Measurements from ENCODE around the gene FAM131A.
"Not testable (repeated sequence)": the region's sequence is repeated elsewhere in the genome, so short reads cannot be mapped to it uniquely, and the experiment has no call there.

The FAM131A gene

GRCh38 chr3:184338511-184338945, 1.1 kb downstream of the FAM131A start:
- H3F3A ChIP-seq (ENCODE audit: insufficient read depth), result peaks cover 21% of the 10 kb centered on the region
- H3K9me3 ChIP-seq (ENCODE audit: insufficient read depth, low read length), result no peaks in the 10 kb centered on the region
- no peaks in the 10 kb centered on the region for H3K9me2 ChIP-seq (replicated peaks; ENCODE audit: insufficient read depth, low read length)
- no peaks in the 10 kb centered on the region for H3K27me3 ChIP-seq (ENCODE audit: low read length)
- no peak overlapping the region for H3K27ac ChIP-seq (ENCODE audit: low read depth, low read length)
- 0 out of 2 replicates have a peak, but pooled peaks cover 6% of the 10 kb centered on the region for H3K36me3 ChIP-seq (ENCODE audit: low read length)
- H3K9ac ChIP-seq (ENCODE audit: low read length), result no peak overlapping the region
- TF ChIP-seq CTCF (IDR thresholded peaks at IDR 0.05; ENCODE audit: insufficient read depth, low read length, poor library complexity, severe bottlenecking), result no peak
- no peak for TF ChIP-seq EZH2phosphoT487 (conservative IDR thresholded peaks at IDR 0.05; ENCODE audit: low read length)
- no peaks in the 10 kb centered on the region for H3K79me2 ChIP-seq (ENCODE audit: insufficient read depth, low read length)
- no peak overlapping the region for H3K4me3 ChIP-seq (ENCODE audit: insufficient read depth, low read length, poor library complexity, severe bottlenecking)
- H3K4me2 ChIP-seq (ENCODE audit: low read depth, low read length, poor library complexity, severe bottlenecking), result no peak overlapping the region
- no peak overlapping the region for H2AFZ ChIP-seq (ENCODE audit: low read depth, low read length, severe bottlenecking)
- peaks cover 3% of the 10 kb centered on the region; the same call in 1 of the 2 replicates for H4K20me1 ChIP-seq (ENCODE audit: low read depth, low read length)

- Histone ChIP-seq H3K9me2 (replicated peaks; ENCODE audit: insufficient read depth, low read length) (no peaks in the 10 kb centered on the region), H3K9me3 (ENCODE audit: insufficient read depth, low read length) (no peaks in the 10 kb centered on the region), H3K4me2 (ENCODE audit: low read depth, low read length, poor library complexity, severe bottlenecking) (no peak overlapping the region), H2AFZ (ENCODE audit: low read depth, low read length, severe bottlenecking) (no peak overlapping the region), H3K79me2 (ENCODE audit: insufficient read depth, low read length) (no peaks in the 10 kb centered on the region), H4K20me1 (ENCODE audit: low read depth, low read length) (peaks cover 1% of the 10 kb centered on the region; the same call in 1 of the 2 replicates), H3K36me3 (ENCODE audit: low read length) (0 out of 2 replicates have a peak, but pooled peaks cover 1% of the 10 kb centered on the region), H3K9ac (ENCODE audit: low read length) (no peak overlapping the region), H3K27me3 (ENCODE audit: low read length) (no peaks in the 10 kb centered on the region), H3F3A (ENCODE audit: insufficient read depth) (peaks cover 17% of the 10 kb centered on the region), H3K4me3 (ENCODE audit: insufficient read depth, low read length, poor library complexity, severe bottlenecking) (no peak overlapping the region), H3K27ac (ENCODE audit: low read depth, low read length) (no peak overlapping the region)
- no peak for TF ChIP-seq EZH2phosphoT487 (conservative IDR thresholded peaks at IDR 0.05; ENCODE audit: low read length)
- TF ChIP-seq CTCF (IDR thresholded peaks at IDR 0.05; ENCODE audit: insufficient read depth, low read length, poor library complexity, severe bottlenecking), result no peak
Measured at GRCh38 chr3:184339001-184339400, 1.6 kb downstream of the FAM131A start.

- not testable (repeated sequence) for H4K20me1 ChIP-seq (ENCODE audit: low read depth, low read length); H3K4me2 ChIP-seq (ENCODE audit: low read depth, low read length, poor library complexity, severe bottlenecking); H3K27me3 ChIP-seq (ENCODE audit: low read length); H3K9me2 ChIP-seq (replicated peaks; ENCODE audit: insufficient read depth, low read length); H2AFZ ChIP-seq (ENCODE audit: low read depth, low read length, severe bottlenecking); H3K27ac ChIP-seq (ENCODE audit: low read depth, low read length); H3K9ac ChIP-seq (ENCODE audit: low read length); H3K79me2 ChIP-seq (ENCODE audit: insufficient read depth, low read length); H3K36me3 ChIP-seq (ENCODE audit: low read length); H3K4me3 ChIP-seq (ENCODE audit: insufficient read depth, low read length, poor library complexity, severe bottlenecking); H3K9me3 ChIP-seq (ENCODE audit: insufficient read depth, low read length)
- peaks cover 11% of the 10 kb centered on the region for H3F3A ChIP-seq (ENCODE audit: insufficient read depth)
Measured at GRCh38 chr3:184339451-184340135, 2.2 kb downstream of the FAM131A start.

GRCh38 chr3:184341925-184342324, 4.5 kb downstream of the FAM131A start:
- H3K27ac ChIP-seq (ENCODE audit: low read depth, low read length), result no peak overlapping the region
- H3K79me2 ChIP-seq (ENCODE audit: insufficient read depth, low read length), result no peaks in the 10 kb centered on the region
- no peaks in the 10 kb centered on the region for H3K36me3 ChIP-seq (ENCODE audit: low read length)
- TF ChIP-seq CTCF (IDR thresholded peaks at IDR 0.05; ENCODE audit: insufficient read depth, low read length, poor library complexity, severe bottlenecking) (no peak), EZH2phosphoT487 (conservative IDR thresholded peaks at IDR 0.05; ENCODE audit: low read length) (no peak)
- H3K4me2 ChIP-seq (ENCODE audit: low read depth, low read length, poor library complexity, severe bottlenecking), result no peak overlapping the region
- no peak overlapping the region for H2AFZ ChIP-seq (ENCODE audit: low read depth, low read length, severe bottlenecking)
- H3K9me2 ChIP-seq (replicated peaks; ENCODE audit: insufficient read depth, low read length), result no peaks in the 10 kb centered on the region
- H3K9ac ChIP-seq (ENCODE audit: low read length), result no peak overlapping the region
- H3K27me3 ChIP-seq (ENCODE audit: low read length), result no peaks in the 10 kb centered on the region
- H3F3A ChIP-seq (ENCODE audit: insufficient read depth), result no peaks in the 10 kb centered on the region
- H3K9me3 ChIP-seq (ENCODE audit: insufficient read depth, low read length), result no peaks in the 10 kb centered on the region
- H3K4me3 ChIP-seq (ENCODE audit: insufficient read depth, low read length, poor library complexity, severe bottlenecking), result no peak overlapping the region
- H4K20me1 ChIP-seq (ENCODE audit: low read depth, low read length), result no peaks in the 10 kb centered on the region

All from SU-DHL-6 (cell line).